HepG2 (cell line): ENCODE measurements around the gene ALCAM. TPM values are rescaled to one million over a fixed set of nuclear protein-coding genes. Genes with fewer than 3 reads are reported as not detected.

Source experiments
- ARID4A ChIP-seq: sonication (generic); formaldehyde crosslinking; IDR thresholded peaks from 2 replicates; pipeline ENCODE4 v1.5.0; 2020; ENCODE audit warnings: mild to moderate bottlenecking, missing genetic modification reagents, borderline replicate concordance
- ATAD3A ChIP-seq: sonication (generic); formaldehyde crosslinking; IDR thresholded peaks from 2 replicates; pipeline ENCODE4 v1.4.0; 2020; ENCODE audit warnings: missing genetic modification reagents
- CENPT ChIP-seq: sonication (generic); formaldehyde crosslinking; IDR thresholded peaks from 2 replicates; pipeline ENCODE4 v1.8.0; 2022; ENCODE audit warnings: low read depth, mild to moderate bottlenecking, moderate library complexity, missing genetic modification reagents
- EED ChIP-seq: sonication (generic); formaldehyde crosslinking; IDR thresholded peaks from 2 replicates; pipeline ENCODE4 v1.5.0; 2020; ENCODE audit warnings: mild to moderate bottlenecking, missing genetic modification reagents
- ELF1 ChIP-seq: sonication (generic); formaldehyde crosslinking; IDR thresholded peaks from 2 replicates; pipeline ENCODE4 v1.4.0; 2020; ENCODE audit warnings: missing genetic modification reagents
- FOXC1 ChIP-seq: sonication (generic); formaldehyde crosslinking; IDR thresholded peaks from 2 replicates; pipeline ENCODE4 v1.8.0; 2022; ENCODE audit warnings: mild to moderate bottlenecking, missing genetic modification reagents, borderline replicate concordance
- FOXO1 ChIP-seq: sonication (generic); formaldehyde crosslinking; IDR thresholded peaks from 2 replicates; pipeline ENCODE4 v1.4.0; 2020; ENCODE audit warnings: missing genetic modification reagents
- MED1 ChIP-seq: sonication (generic); formaldehyde crosslinking; IDR thresholded peaks from 2 replicates; pipeline ENCODE4 v1.4.0; 2020; ENCODE audit warnings: missing genetic modification reagents
- REL ChIP-seq: sonication (generic); formaldehyde crosslinking; conservative IDR thresholded peaks from 2 replicates; pipeline ENCODE4 v1.8.0; 2022; ENCODE audit warnings: mild to moderate bottlenecking, missing genetic modification reagents, moderate library complexity
- SMYD3 ChIP-seq: sonication (generic); formaldehyde crosslinking; IDR thresholded peaks from 2 replicates; pipeline ENCODE4 v1.8.1; 2023; ENCODE audit warnings: mild to moderate bottlenecking, missing genetic modification reagents
- ZBTB8A ChIP-seq: sonication (generic); formaldehyde crosslinking; IDR thresholded peaks from 2 replicates; pipeline ENCODE4 v1.4.0; 2020; ENCODE audit warnings: mild to moderate bottlenecking, low read depth, missing genetic modification reagents, borderline replicate concordance
- ZNF703 ChIP-seq: sonication (generic); formaldehyde crosslinking; IDR thresholded peaks from 2 replicates; pipeline ENCODE4 v1.5.1; 2020; ENCODE audit warnings: missing genetic modification reagents, mild to moderate bottlenecking, moderate library complexity, borderline replicate concordance
- ZNF879 ChIP-seq: sonication (generic); formaldehyde crosslinking; IDR thresholded peaks from 2 replicates; pipeline ENCODE4 v1.8.1; 2023; ENCODE audit warnings: missing genetic modification reagents
- polyA plus RNA-seq, 8 experiments: library from polyadenylated mRNA; depleted of rRNA in 3 of 8; stranded (reverse) in 7 of 8; unstranded in 1 of 8; fragments of >200 nt; fragmentation: Illumina TruSeq in 4 of 8; extraction: Trizol in 4 of 8; gene quantifications; 2 replicates each; pipeline versions ENCODE4 v1.2.1 to v1.2.3, GENCODE V29; 2011 to 2016; ENCODE audit warnings: low read depth in 4 of 8, missing spikeins in 1 of 8, mixed read lengths in 1 of 8; ENCODE audit not compliant: insufficient read depth in 1 of 8
- total RNA-seq, 5 experiments: library from RNA; depleted of rRNA; stranded (reverse); fragments of >200 nt; fragmentation: Illumina TruSeq; extraction: Trizol; gene quantifications; 2 replicates each; pipeline ENCODE4 v1.2.3, GENCODE V29; 2016; ENCODE audit warnings: low read depth in 1 of 5
- TF ChIP-seq, protein P1 (sequence below): sonication (generic); formaldehyde crosslinking; IDR thresholded peaks from 2 replicates; pipeline ENCODE4 v1.4.0; 2020; ENCODE audit warnings: missing genetic modification reagents
- TF ChIP-seq, protein P2 (sequence below): sonication (generic); formaldehyde crosslinking; IDR thresholded peaks from one replicate; pipeline ENCODE4 v1.5.1; 2020; ENCODE audit warnings: mild to moderate bottlenecking, missing genetic modification reagents; ENCODE audit errors: not compliant biosample characterization

ALCAM gene
- total and polyA plus RNA-seq, 2 of the 13 experiments (the other 11 are each of a cell fraction or from before 2014, with no cell fraction given), result 26.0 to 33.1 TPM

GRCh38 chr3:105367063-105367405 lies 325 bp downstream of the ALCAM start (continued):
- TF ChIP-seq ARID4A (CRISPR knock-in tag) (peak; percentile 49), CENPT (CRISPR knock-in tag) (no peak), SMYD3 (0 out of 2 replicates have a peak, but pooled peaks have one; percentile 0), ZNF703 (CRISPR knock-in tag) (0 out of 2 replicates have a peak, but pooled peaks have one; percentile 67), ZBTB8A (CRISPR knock-in tag) (no peak; the same call in 1 of the 2 replicates), ELF1 (CRISPR knock-in tag) (no peak), FOXC1 (CRISPR knock-in tag) (peak; percentile 65; the same call in 1 of the 2 replicates), ZNF879 (peak; percentile 62; the same call in 1 of the 2 replicates), MED1 (CRISPR knock-in tag) (no peak), EED (CRISPR knock-in tag) (0 out of 2 replicates have a peak, but pooled peaks have one; percentile 4), ATAD3A (CRISPR knock-in tag) (no peak), FOXO1 (CRISPR knock-in tag) (no peak), REL (0 out of 2 replicates have a peak, but pooled peaks have one; percentile 20)
- TF ChIP-seq, protein P1, sequence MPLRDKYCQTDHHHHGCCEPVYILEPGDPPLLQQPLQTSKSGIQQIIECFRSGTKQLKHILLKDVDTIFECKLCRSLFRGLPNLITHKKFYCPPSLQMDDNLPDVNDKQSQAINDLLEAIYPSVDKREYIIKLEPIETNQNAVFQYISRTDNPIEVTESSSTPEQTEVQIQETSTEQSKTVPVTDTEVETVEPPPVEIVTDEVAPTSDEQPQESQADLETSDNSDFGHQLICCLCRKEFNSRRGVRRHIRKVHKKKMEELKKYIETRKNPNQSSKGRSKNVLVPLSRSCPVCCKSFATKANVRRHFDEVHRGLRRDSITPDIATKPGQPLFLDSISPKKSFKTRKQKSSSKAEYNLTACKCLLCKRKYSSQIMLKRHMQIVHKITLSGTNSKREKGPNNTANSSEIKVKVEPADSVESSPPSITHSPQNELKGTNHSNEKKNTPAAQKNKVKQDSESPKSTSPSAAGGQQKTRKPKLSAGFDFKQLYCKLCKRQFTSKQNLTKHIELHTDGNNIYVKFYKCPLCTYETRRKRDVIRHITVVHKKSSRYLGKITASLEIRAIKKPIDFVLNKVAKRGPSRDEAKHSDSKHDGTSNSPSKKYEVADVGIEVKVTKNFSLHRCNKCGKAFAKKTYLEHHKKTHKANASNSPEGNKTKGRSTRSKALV (CRISPR knock-in tag), result no peak
- TF ChIP-seq, protein P2, sequence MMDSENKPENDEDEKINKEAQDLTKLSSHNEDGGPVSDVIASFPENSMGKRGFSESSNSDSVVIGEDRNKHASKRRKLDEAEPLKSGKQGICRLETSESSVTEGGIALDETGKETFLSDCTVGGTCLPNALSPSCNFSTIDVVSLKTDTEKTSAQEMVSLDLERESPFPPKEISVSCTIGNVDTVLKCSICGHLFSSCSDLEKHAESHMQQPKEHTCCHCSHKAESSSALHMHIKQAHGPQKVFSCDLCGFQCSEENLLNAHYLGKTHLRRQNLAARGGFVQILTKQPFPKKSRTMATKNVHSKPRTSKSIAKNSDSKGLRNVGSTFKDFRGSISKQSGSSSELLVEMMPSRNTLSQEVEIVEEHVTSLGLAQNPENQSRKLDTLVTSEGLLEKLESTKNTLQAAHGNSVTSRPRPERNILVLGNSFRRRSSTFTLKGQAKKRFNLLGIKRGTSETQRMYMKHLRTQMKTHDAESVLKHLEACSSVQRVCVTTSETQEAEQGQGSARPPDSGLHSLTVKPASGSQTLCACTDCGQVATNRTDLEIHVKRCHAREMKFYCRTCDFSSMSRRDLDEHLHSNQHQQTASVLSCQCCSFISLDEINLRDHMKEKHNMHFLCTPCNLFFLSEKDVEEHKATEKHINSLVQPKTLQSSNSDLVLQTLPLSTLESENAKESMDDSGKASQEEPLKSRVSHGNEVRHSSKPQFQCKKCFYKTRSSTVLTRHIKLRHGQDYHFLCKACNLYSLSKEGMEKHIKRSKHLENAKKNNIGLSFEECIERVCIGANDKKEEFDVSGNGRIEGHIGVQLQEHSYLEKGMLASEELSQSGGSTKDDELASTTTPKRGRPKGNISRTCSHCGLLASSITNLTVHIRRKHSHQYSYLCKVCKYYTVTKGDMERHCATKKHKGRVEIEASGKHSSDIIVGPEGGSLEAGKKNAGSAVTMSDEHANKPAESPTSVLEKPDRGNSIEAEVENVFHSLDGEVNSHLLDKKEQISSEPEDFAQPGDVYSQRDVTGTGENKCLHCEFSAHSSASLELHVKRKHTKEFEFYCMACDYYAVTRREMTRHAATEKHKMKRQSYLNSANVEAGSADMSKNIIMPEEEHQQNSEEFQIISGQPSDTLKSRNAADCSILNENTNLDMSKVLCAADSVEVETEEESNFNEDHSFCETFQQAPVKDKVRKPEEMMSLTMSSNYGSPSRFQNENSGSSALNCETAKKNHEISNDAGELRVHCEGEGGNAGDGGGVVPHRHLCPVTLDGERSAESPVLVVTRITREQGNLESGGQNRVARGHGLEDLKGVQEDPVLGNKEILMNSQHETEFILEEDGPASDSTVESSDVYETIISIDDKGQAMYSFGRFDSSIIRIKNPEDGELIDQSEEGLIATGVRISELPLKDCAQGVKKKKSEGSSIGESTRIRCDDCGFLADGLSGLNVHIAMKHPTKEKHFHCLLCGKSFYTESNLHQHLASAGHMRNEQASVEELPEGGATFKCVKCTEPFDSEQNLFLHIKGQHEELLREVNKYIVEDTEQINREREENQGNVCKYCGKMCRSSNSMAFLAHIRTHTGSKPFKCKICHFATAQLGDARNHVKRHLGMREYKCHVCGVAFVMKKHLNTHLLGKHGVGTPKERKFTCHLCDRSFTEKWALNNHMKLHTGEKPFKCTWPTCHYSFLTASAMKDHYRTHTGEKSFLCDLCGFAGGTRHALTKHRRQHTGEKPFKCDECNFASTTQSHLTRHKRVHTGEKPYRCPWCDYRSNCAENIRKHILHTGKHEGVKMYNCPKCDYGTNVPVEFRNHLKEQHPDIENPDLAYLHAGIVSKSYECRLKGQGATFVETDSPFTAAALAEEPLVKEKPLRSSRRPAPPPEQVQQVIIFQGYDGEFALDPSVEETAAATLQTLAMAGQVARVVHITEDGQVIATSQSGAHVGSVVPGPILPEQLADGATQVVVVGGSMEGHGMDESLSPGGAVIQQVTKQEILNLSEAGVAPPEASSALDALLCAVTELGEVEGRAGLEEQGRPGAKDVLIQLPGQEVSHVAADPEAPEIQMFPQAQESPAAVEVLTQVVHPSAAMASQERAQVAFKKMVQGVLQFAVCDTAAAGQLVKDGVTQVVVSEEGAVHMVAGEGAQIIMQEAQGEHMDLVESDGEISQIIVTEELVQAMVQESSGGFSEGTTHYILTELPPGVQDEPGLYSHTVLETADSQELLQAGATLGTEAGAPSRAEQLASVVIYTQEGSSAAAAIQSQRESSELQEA, result no peak
